ENCODE measurements around the gene PCMT1. TPM values are rescaled to one million over a fixed set of nuclear protein-coding genes. Genes with fewer than 3 reads are reported as not detected.

Gene PCMT1
- 10 to 100 TPM; 48.1 to 61.8 (median 54.7) TPM for total RNA-seq
- 10 to 100 TPM; 49.5 to 71.8 TPM for polyA plus RNA-seq
- long read RNA-seq, donor 1, transcript PCMT1-203 (8 exons, 1,938 nt): major isoform, 149 of 321 reads
- long read RNA-seq, donor 1, transcript PCMT1-205 (8 exons, 1,984 nt): minor isoform, 148 of 321 reads
- long read RNA-seq, donor 1, partial matches to known transcripts: 5 of 321 reads
- long read RNA-seq, donor 1, other reads (novel, unspliced or antisense): 15 of 321 reads
- long read RNA-seq, donor 2, transcript PCMT1-203 (8 exons, 1,938 nt): major isoform, 41 of 102 reads
- long read RNA-seq, donor 2, transcript PCMT1-201 (7 exons, 1,293 nt): minor isoform, 24 of 102 reads
- long read RNA-seq, donor 2, transcript PCMT1-205 (8 exons, 1,984 nt): minor isoform, 27 of 102 reads
- long read RNA-seq, donor 2, partial matches to known transcripts: 10 of 102 reads
- long read RNA-seq, donor 2, other reads (novel, unspliced or antisense): 0 of 102 reads
- long read RNA-seq, donor 3, transcript PCMT1-201 (7 exons, 1,293 nt): minor isoform, 5 of 100 reads
- long read RNA-seq, donor 3, transcript PCMT1-203 (8 exons, 1,938 nt): minor isoform, 42 of 100 reads
- long read RNA-seq, donor 3, transcript PCMT1-205 (8 exons, 1,984 nt): major isoform, 43 of 100 reads
- long read RNA-seq, donor 3, partial matches to known transcripts: 1 of 100 reads
- long read RNA-seq, donor 3, other reads (novel, unspliced or antisense): 9 of 100 reads

DNA sequence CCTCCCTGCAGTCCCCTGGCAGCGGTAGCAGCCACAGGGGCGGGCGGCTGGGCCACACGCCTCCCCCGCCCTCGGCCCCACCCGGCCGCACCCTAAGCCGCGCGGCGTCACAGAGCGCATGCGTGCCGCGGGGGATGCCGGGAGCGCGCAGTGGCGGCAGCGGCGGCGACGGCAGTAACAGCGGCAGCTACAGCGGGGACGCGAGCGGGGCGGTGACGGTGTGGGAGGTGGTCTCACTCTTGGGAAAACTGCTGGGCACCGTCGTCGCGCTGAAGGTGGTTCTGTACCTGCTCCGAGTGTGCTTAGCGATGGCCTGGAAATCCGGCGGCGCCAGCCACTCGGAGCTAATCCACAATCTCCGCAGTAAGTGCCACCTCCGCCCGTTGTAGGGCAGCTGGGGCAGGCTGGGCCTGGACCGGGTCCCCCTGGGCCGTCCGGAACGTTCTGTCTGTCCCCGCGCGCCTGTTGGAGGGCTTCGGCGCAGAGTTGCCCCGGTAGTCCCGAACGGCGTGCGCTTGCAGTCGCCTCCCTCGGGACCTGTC lies at the start of gene PCMT1:
PCMT1 (plus strand) TSS at position 148 of the 542 bp plus-strand sequence; CDS start at position 309, 161 bp downstream.
- Histone ChIP-seq H3K9me3 (no peaks in the 10 kb centered on the region), H3K36me3 (no peaks in the 10 kb centered on the region), H3K4me1 (ENCODE audit: insufficient read depth) (peaks cover 11% of the 10 kb centered on the region), H3K4me3 (peak within 1 kb of the TSS; percentile 86), H3K27me3 (no peaks in the 10 kb centered on the region), H3K27ac (peak within 1 kb of the TSS; percentile 4 to 54)
- intact Hi-C loops (cut with DNase I): no loop called here
- WGBS, 3 donors: 0 to 1% (median 0%) methylated on average over 28 to 60 of the region's 60 CpGs
- peak; percentile 84 to 90 (median 88) for DNase-seq
- TF ChIP-seq CTCF (IDR thresholded peaks at IDR 0.05) (no peak), POLR2A (IDR thresholded peaks at IDR 0.05) (peak; percentile 62), EP300 (IDR thresholded peaks at IDR 0.05) (no peak)

- H3K4me3 ChIP-seq: no peak overlapping the region
- 59 to 61% (median 59%) methylated on average over 7 of the region's 7 CpGs for WGBS, 3 donors
- no peak overlapping the region for H3K27ac ChIP-seq
- no peaks in the 10 kb centered on the region for H3K36me3 ChIP-seq
- no peaks in the 10 kb centered on the region for H3K9me3 ChIP-seq
- intact Hi-C loops (cut with DNase I): no loop called here
- peaks cover 4% of the 10 kb centered on the region for H3K4me1 ChIP-seq (ENCODE audit: insufficient read depth)
- TF ChIP-seq EP300 (IDR thresholded peaks at IDR 0.05) (no peak), CTCF (IDR thresholded peaks at IDR 0.05) (no peak), POLR2A (IDR thresholded peaks at IDR 0.05) (no peak)
- no peaks in the 10 kb centered on the region for H3K27me3 ChIP-seq
- no peak for DNase-seq
These were observed 47.8 kb upstream of the PCMT1 start for GRCh38 chr6:149701714-149702113.

DNA sequence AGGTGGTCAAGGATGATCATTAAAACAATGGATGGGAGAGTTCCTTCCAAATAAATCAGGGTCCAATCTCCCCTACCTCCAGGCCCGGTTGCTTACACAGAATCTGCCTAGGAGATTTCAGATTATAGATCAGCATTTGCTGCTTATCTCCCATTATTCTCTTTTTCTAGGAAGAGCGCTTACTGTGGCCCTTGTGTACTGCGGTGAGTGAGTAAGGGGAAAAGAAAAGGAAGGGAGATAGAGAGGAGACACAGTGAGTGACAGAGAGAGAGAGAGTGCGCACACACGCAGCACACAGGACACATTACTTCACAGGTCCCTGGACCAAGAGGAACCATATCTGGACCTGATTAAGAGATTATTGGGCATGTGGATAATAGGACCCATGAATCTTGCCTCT lies 37.8 kb upstream of the PCMT1 start:
- Histone ChIP-seq H3K4me1 (ENCODE audit: insufficient read depth) (peaks cover 8% of the 10 kb centered on the region), H3K27ac (no peak overlapping the region), H3K9me3 (no peaks in the 10 kb centered on the region), H3K27me3 (no peaks in the 10 kb centered on the region), H3K4me3 (no peak overlapping the region), H3K36me3 (no peaks in the 10 kb centered on the region)
- DNase-seq: no peak
- TF ChIP-seq POLR2A (IDR thresholded peaks at IDR 0.05): no peak
- no peak for TF ChIP-seq CTCF (IDR thresholded peaks at IDR 0.05)
- TF ChIP-seq EP300 (IDR thresholded peaks at IDR 0.05): no peak
- WGBS, 3 donors: 94 to 98% (median 97%) methylated on average over 5 of the region's 5 CpGs
- intact Hi-C loops (cut with DNase I): no loop called here

GRCh38 chr6:149714442-149714841 lies 35.1 kb upstream of the PCMT1 start:
- no peak overlapping the region for H3K27ac ChIP-seq
- no peaks in the 10 kb centered on the region for H3K36me3 ChIP-seq
- no peaks in the 10 kb centered on the region for H3K27me3 ChIP-seq
- peaks cover 8% of the 10 kb centered on the region for H3K4me1 ChIP-seq (ENCODE audit: insufficient read depth)
- WGBS, 3 donors: 93 to 96% (median 94%) methylated on average over 1 of the region's 1 CpG
- TF ChIP-seq CTCF (IDR thresholded peaks at IDR 0.05) (no peak), POLR2A (IDR thresholded peaks at IDR 0.05) (no peak), EP300 (IDR thresholded peaks at IDR 0.05) (no peak)
- intact Hi-C loops (cut with DNase I): no loop called here
- H3K4me3 ChIP-seq: no peak overlapping the region
- DNase-seq: no peak
- no peaks in the 10 kb centered on the region for H3K9me3 ChIP-seq

All from ovary (tissue), 10 donors.